Naive thymus-derived CD8-positive, alpha-beta T cell (primary cell): Measurements from ENCODE around the gene SPATA6L. TPM values are rescaled to one million over a fixed set of nuclear protein-coding genes. Genes with fewer than 3 reads are reported as not detected.

Experiments used
- ATAC-seq, 2 donors: fragments of 150-1000 bp; cut with Tn5 transposase in 1 of 2; sonication (Bioruptor Pico), chemical (Tn5 transposase) in 1 of 2; 1 replicate in 1 of 2; 2 replicates in 1 of 2; pipeline ENCODE4 v1.10.0; 2021; ENCODE audit warnings: mild to moderate bottlenecking in 2 of 2, moderate library complexity in 2 of 2
- POLR2A ChIA-PET: fragments of 350-600 bp; sonication (Branson Sonifier 250); formaldehyde crosslinking; loops from one replicate; lab custom pipeline; 2021; ENCODE audit warnings: antibody characterized with exemption; lab: Charles Lee
- DNase-seq, 10 donors: peaks; one replicate each; pipeline versions ENCODE4 v3.0.0 to v3.0.0-alpha.2; 2020 to 2022
- H3K27ac Mint-ChIP-seq, 10 donors: one replicate each; pipeline ENCODE4 v1.8.0; 2020 to 2022; ENCODE audit warnings: mild to moderate bottlenecking in 10 of 10, mixed read lengths in 10 of 10, moderate library complexity in 4 of 10, inconsistent platforms in 1 of 10
- H3K27me3 Mint-ChIP-seq, 5 donors: one replicate each; pipeline ENCODE4 v1.8.0; 2021 to 2022; ENCODE audit warnings: mixed read lengths in 5 of 5
- H3K36me3 Mint-ChIP-seq, 3 donors: one replicate each; pipeline ENCODE4 v1.8.0; 2020 to 2022; ENCODE audit warnings: mixed read lengths in 3 of 3, mild to moderate bottlenecking in 2 of 3, inconsistent platforms in 1 of 3
- H3K4me1 Mint-ChIP-seq, 4 donors: one replicate each; pipeline ENCODE4 v1.8.0; 2021 to 2022; ENCODE audit warnings: mixed read lengths in 4 of 4
- H3K4me3 Mint-ChIP-seq, 10 donors: one replicate each; pipeline ENCODE4 v1.8.0; 2020 to 2022; ENCODE audit warnings: mild to moderate bottlenecking in 10 of 10, mixed read lengths in 10 of 10, moderate library complexity in 6 of 10, inconsistent platforms in 1 of 10
- H3K9me3 Mint-ChIP-seq, 9 donors: one replicate each; pipeline ENCODE4 v1.8.0; 2020 to 2022; ENCODE audit warnings: mixed read lengths in 9 of 9, mild to moderate bottlenecking in 3 of 9, inconsistent platforms in 1 of 9, moderate library complexity in 1 of 9
- polyA plus RNA-seq, 3 donors: library from polyadenylated mRNA; unstranded; fragments of 300-500 nt; fragmentation: Illumina TruSeq; gene quantifications; one replicate each; pipeline ENCODE4 v1.2.3, GENCODE V29; 2021
- total RNA-seq, 8 experiments: library from RNA in 2 of 8; stranded (reverse) in 2 of 8; gene quantifications; one replicate each; pipeline ENCODE4 v1.2.3 and lab custom pipeline; 2021 to 2026

SPATA6L gene
- total and polyA plus RNA-seq, 5 experiments from 2014 or later: 1.5 to 5.8 (median 3.9) TPM; not detected in 1

DNA sequence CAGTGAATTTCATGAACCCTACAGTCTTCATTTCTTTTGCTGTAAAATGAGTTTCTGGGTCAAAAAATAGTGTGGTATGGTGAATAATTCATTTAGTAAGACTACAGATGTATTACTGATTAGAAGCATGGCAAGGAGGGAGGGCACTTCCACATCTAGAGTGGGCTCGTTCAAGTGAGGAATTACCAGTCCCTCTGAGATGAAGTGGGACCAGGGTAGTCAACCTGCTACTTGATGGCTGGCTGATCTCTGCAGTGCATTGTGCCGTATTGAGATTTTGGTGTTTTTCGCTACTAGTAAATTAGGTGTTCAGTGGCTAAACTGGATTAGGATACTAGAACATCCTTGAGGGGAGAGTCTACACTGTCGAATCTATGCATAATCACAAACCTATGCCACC, 23.9 kb upstream of the SPATA6L start:
- DNase-seq (no peak), ATAC-seq (no peak)
- Mint-ChIP-seq H3K27me3 (no peaks in the 10 kb centered on the region), H3K36me3 (peaks cover under 1 to 75% (median 14%) of the 10 kb centered on the region in 3 donors), H3K9me3 (no peaks in the 10 kb centered on the region), H3K4me3 (no peak overlapping the region), H3K4me1 (peaks cover 16 to 42% (median 29%) of the 10 kb centered on the region in 4 donors), H3K27ac (peak overlapping the region in 6 of 10 donors; percentile 44 to 78 (median 53))
- POLR2A ChIA-PET: no interaction called here

DNA sequence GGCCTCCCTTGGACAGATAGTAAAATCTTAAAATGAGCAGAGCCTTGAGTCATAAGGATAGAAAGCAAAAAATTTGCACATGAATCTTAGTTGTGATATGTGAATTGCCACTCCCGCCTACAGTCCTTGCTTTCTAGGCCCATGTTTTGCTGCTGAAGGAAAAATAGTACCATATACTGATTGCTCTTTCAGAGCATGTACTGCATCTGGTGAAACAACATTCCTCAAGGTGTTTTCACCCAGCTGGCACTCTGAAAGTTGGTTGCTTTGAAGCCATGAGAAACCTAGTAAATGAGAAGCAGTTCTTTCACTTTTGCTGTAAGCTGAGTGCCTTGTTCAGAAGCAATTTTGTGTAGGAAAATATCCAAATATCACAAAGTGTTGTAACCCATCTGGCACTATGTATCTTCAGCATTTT, 23.4 kb upstream of the SPATA6L start:
- H3K27ac Mint-ChIP-seq: peak overlapping the region in 5 of 10 donors; percentile 40 to 78 (median 55)
- H3K4me1 Mint-ChIP-seq: peaks cover 19 to 46% (median 31%) of the 10 kb centered on the region in 4 donors
- no peak for DNase-seq
- no peaks in the 10 kb centered on the region for H3K27me3 Mint-ChIP-seq
- H3K9me3 Mint-ChIP-seq: no peaks in the 10 kb centered on the region
- H3K36me3 Mint-ChIP-seq: peaks cover 5 to 76% (median 10%) of the 10 kb centered on the region in 3 donors
- POLR2A ChIA-PET: no interaction called here
- peak overlapping the region in 1 of 10 donors; percentile 18 for H3K4me3 Mint-ChIP-seq
- no peak for ATAC-seq

DNA sequence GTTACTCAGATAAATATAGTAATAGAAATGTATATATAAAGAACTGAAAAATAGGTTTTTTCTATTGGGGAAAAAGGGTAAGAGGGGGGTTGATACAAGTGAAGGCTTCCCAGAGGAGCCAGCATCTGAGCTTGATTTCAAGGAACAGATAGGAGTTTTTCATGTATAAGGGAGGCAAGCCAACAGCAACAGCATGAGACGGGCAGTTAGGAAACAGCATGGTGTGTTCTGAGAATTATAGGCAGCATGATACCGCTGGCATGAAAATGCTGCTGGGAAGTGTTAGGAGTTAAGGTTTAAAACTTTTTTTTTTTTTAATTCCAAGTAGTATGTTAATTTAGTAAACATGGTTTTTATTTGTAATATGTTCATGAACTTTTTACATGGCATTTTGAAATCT, 22.7 kb upstream of the SPATA6L start:
- peaks cover 4 to 75% (median 6%) of the 10 kb centered on the region in 3 donors for H3K36me3 Mint-ChIP-seq
- peaks cover 24 to 51% (median 36%) of the 10 kb centered on the region in 4 donors for H3K4me1 Mint-ChIP-seq
- no peak for DNase-seq
- no peak overlapping the region for H3K4me3 Mint-ChIP-seq
- no peaks in the 10 kb centered on the region for H3K9me3 Mint-ChIP-seq
- H3K27ac Mint-ChIP-seq: peak overlapping the region in 5 of 10 donors; percentile 6 to 82 (median 42)
- H3K27me3 Mint-ChIP-seq: no peaks in the 10 kb centered on the region
- POLR2A ChIA-PET: no interaction called here
- no peak for ATAC-seq

DNA sequence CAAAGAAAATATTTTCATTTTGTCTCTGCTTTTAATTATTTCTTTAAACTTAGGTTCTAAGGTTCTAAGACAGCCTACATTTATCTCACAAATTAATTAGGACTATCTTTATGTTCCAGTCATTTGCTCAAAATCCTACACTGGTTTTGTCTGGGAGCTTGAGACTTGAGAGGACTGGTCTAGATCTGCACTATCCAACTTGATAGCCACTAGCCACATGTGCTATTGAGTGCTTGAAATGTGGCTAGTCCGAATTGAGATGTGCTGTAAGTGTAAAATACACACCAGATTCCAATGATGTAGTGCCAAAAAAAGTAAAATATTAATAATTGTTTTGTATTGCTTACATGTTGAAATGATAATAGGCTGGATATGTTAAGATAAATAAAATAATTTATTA, 20.3 kb upstream of the SPATA6L start:
- peaks cover 28 to 53% (median 42%) of the 10 kb centered on the region in 4 donors for H3K4me1 Mint-ChIP-seq
- H3K27me3 Mint-ChIP-seq: no peaks in the 10 kb centered on the region
- DNase-seq (no peak), ATAC-seq (no peak)
- no peak overlapping the region for H3K4me3 Mint-ChIP-seq
- H3K9me3 Mint-ChIP-seq: no peaks in the 10 kb centered on the region
- peak overlapping the region in 2 of 10 donors; percentile 13 to 14 for H3K27ac Mint-ChIP-seq
- POLR2A ChIA-PET: no interaction called here
- peaks cover 0 to 67% (median 6%) of the 10 kb centered on the region in 3 donors for H3K36me3 Mint-ChIP-seq

DNA sequence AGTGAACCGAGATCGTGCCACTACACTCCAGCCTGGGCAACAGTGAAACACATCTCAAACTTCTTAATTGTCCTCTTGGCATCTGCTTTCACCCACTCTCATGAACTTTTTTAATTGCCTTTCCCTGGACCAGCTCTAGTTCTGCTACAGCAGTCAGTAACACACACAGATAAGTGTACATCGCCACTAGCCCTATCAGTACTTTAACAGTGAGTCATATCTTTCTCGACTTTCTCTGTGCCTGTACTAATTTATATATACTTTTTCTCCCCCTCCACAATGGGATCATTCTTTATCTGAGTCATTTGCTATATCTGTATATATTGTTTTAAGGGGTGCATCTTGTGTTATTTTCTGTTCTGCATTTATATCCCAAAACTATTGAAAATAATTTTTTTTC, 19.8 kb upstream of the SPATA6L start:
- DNase-seq: no peak
- H3K9me3 Mint-ChIP-seq: no peaks in the 10 kb centered on the region
- H3K27me3 Mint-ChIP-seq: no peaks in the 10 kb centered on the region
- peaks cover 0 to 62% (median 6%) of the 10 kb centered on the region in 3 donors for H3K36me3 Mint-ChIP-seq
- H3K4me3 Mint-ChIP-seq: peak overlapping the region in 1 of 10 donors; percentile 24
- ATAC-seq: no peak
- H3K27ac Mint-ChIP-seq: peak overlapping the region in 6 of 10 donors; percentile 2 to 65 (median 8)
- POLR2A ChIA-PET: no interaction called here
- H3K4me1 Mint-ChIP-seq: peaks cover 26 to 48% (median 39%) of the 10 kb centered on the region in 4 donors

DNA sequence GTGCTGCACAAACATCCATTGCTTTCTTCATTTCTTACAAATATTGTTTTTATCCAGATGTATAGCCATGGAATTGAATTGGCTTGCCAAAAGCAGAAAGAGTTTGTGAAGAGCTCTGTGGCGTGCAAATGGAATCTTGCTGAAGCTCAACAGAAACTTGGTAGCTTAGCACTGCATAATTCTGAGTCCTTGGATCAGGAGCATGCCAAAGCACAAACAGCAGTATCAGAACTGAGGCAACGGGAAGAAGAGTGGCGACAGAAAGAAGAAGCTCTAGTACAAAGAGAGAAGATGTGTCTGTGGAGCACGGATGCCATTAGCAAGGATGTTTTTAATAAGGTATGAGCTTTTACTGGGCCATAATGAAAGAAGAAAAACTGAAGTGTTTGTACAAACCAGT, 18.5 kb upstream of the SPATA6L start:
- Mint-ChIP-seq H3K27ac (peak overlapping the region in 9 of 10 donors; percentile 0 to 85 (median 48)), H3K4me3 (peak overlapping the region in 4 of 10 donors; percentile 5 to 46 (median 28)), H3K27me3 (no peaks in the 10 kb centered on the region), H3K9me3 (no peaks in the 10 kb centered on the region), H3K36me3 (peaks cover 0 to 50% (median 6%) of the 10 kb centered on the region in 3 donors), H3K4me1 (peaks cover 23 to 37% (median 30%) of the 10 kb centered on the region in 4 donors)
- POLR2A ChIA-PET: no interaction called here
- ATAC-seq: no peak
- DNase-seq: no peak

DNA sequence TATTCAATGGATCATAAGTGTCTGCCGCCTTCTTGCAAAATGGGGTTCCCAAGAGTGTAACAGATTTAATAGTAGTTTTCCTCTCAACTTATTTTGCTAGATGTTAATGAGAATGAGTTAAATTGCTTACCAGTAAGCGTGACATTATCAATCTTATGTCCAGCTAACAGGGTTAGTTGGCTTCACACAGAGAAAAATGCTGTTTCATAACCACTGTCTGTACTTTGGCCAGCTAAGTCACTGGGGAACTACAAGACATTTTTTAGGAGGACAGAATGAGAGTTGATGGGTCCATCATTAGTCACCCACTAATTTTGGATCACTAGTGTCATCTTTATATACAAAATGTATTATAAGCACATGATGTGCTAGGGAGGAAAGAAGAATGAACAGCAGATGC, 14.5 kb upstream of the SPATA6L start:
- Mint-ChIP-seq H3K27me3 (peaks cover 0 to under 1% (median 0%) of the 10 kb centered on the region in 5 donors), H3K9me3 (no peaks in the 10 kb centered on the region), H3K4me3 (no peak overlapping the region), H3K36me3 (peaks cover 2 to 23% (median 7%) of the 10 kb centered on the region in 3 donors), H3K4me1 (peaks cover 17 to 23% (median 20%) of the 10 kb centered on the region in 4 donors), H3K27ac (no peak overlapping the region)
- DNase-seq (no peak), ATAC-seq (no peak)
- POLR2A ChIA-PET: interaction anchor here (1.6 to 9.4 kb wide), 2 partner anchors 17 to 60 kb away, joined by 5 to 142 read pairs; partner anchors contain the start of genes AK3, PLPP6 and SPATA6L

DNA sequence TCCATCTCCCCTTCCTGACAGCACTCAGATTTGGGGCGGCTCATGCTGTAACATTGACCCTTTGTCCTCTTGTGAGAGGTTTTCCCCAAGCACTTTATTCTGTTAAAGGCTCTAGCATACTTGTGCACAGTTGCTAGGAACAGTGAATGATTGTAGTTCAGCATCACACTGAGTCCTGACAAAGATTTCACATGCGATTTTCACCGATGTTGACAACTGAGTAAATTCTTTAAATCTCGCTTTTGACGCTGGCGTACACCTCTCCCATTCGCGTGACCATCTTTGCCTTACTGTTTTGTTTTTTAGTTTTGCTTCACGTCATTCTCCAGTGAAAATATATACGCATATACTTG, 13.9 kb upstream of the SPATA6L start:
- H3K27ac Mint-ChIP-seq: no peak overlapping the region
- H3K4me1 Mint-ChIP-seq: peaks cover 17 to 20% (median 18%) of the 10 kb centered on the region in 4 donors
- ATAC-seq: peak in 1 of 2 donors; percentile 1

DNA sequence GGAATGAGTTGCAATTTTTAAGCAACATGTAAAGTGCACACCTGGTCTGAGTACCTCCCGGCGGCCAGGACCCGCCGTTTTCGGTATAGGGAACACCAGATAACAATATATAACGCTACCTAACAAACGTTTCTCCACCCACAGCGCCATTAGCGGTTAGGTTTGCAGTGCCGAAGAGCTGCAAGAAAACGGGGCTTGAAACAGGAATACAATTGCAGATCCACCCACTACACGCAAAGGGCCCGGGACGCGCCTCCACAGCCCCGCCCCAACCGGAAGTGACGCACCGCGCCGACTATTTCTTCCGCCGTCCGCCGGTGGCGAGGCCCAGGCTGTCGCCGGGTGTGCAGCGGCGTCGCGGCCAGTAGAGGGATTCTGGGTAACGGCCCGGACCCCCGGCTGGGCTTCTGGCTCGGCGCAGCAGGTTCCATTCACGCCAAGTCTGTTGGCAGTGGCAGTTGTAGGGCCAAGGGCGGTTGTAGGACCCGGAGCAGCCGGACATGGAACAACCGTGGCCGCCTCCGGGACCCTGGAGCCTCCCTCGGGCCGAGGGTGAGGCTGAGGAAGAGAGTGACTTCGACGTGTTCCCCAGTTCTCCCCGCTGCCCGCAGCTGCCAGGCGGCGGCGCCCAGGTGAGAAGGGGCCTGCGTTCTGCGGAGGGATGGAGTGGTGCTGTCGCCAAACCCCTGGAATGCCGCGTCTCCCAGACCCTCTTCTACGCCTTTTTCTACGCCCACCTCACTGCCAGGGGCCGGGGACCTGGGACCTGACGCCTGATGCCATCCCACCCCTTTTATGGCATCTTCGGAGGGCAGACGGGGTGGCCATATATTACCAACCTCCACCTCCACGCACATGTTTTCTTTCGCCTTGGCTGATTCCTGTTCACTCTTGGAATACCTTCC, 13.2 kb upstream of the SPATA6L start, which contains the start of gene CDC37L1:
TSS of gene CDC37L1 (plus strand) at position 302 of the 905 bp plus-strand sequence. CDS start at position 501, 199 bp downstream.
- peak; percentile 90 to 93 for ATAC-seq
- no peak within 1 kb of the TSS for H3K4me3 Mint-ChIP-seq
- peaks cover 0 to 5% (median 0%) of the 10 kb centered on the region in 5 donors for H3K27me3 Mint-ChIP-seq
- no peaks in the 10 kb centered on the region for H3K9me3 Mint-ChIP-seq
- DNase-seq: peak; percentile 96 to 100 (median 99)
- H3K4me1 Mint-ChIP-seq: peaks cover 12 to 13% (median 12%) of the 10 kb centered on the region in 4 donors
- POLR2A ChIA-PET: interaction anchor here (0.6 to 9.4 kb wide), 25 partner anchors 10 to 1156 kb away, joined by 3 to 142 read pairs (median 4); partner anchors contain the start of genes AK3, JAK2, PLPP6 and RCL1
- no peak within 1 kb of the TSS for H3K27ac Mint-ChIP-seq
- peaks cover 5 to 10% (median 6%) of the 10 kb centered on the region in 3 donors for H3K36me3 Mint-ChIP-seq

More for the DNA sequence above, 13.9 kb upstream of the SPATA6L start:
- DNase-seq: peak in 1 of 10 donors; percentile 37
- H3K36me3 Mint-ChIP-seq: peaks cover 6 to 17% (median 10%) of the 10 kb centered on the region in 3 donors
- peaks cover 0 to 5% (median 0%) of the 10 kb centered on the region in 5 donors for H3K27me3 Mint-ChIP-seq
- H3K9me3 Mint-ChIP-seq: no peaks in the 10 kb centered on the region
- H3K4me3 Mint-ChIP-seq: no peak overlapping the region
- POLR2A ChIA-PET: interaction anchor here (1.3 to 9.4 kb wide), 12 partner anchors 12 to 1153 kb away, joined by 3 to 142 read pairs (median 5); partner anchors contain the start of genes AK3, JAK2, PLPP6 and SPATA6L

DNA sequence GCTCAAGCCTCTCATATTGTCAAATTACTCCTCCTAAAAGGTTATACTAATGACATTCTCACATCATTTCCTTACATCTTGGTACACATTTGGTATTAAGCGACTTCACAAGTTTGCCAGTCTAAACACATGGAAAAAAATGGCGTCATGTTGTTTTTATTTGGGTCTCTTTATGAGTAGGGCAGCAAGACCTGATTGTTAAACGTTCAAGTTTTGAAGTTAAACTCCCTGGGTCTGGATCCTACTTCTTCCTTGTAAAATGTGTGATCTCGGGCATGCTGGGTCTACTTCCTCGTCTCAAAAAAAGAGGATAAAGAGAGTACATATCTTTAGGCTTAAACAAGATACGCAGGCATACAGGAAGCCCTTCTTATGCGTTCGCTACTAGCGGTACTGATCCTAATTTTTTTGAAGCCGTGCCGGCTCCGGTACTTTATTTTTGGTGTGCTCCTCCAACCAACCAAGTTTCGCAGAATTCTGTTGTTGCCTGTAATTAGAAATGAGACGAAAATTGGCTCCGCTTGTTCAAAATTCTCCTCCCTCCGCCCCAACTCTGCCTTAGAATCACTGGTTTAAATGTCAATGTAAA, 12.5 kb upstream of the SPATA6L start:
- no peak overlapping the region for H3K4me3 Mint-ChIP-seq
- no peak overlapping the region for H3K27ac Mint-ChIP-seq
- peaks cover 8 to 10% (median 9%) of the 10 kb centered on the region in 4 donors for H3K4me1 Mint-ChIP-seq
- DNase-seq (peak in 3 of 10 donors; percentile 7 to 54 (median 30)), ATAC-seq (peak; percentile 35 to 39)
- no peaks in the 10 kb centered on the region for H3K9me3 Mint-ChIP-seq
- POLR2A ChIA-PET: interaction anchor here (0.6 to 9.4 kb wide), 23 partner anchors 9 to 1152 kb away, joined by 3 to 142 read pairs (median 4); partner anchors contain the start of genes AK3, JAK2, PLPP6 and RCL1
- peaks cover 0 to 5% (median 0%) of the 10 kb centered on the region in 5 donors for H3K27me3 Mint-ChIP-seq
- H3K36me3 Mint-ChIP-seq: peaks cover 5 to 6% (median 6%) of the 10 kb centered on the region in 3 donors

DNA sequence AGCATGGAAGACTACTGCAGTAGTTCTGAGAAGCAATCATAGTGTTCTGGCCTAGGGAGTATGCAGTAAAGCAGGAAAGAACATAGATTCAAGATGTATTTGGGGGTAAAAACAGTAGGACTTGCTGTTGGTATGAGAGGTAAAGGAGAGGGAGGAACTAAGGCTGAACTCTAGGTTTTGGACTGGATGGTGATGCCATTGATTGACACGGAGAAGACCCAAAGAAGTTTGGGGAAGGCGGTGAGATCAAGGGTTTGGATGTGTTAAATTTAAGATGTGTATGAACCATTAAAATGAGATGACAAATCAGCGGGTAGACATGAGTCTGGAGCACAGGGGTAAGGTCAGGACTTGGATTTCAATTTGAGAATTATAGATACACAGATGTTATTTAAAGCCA, 11.1 kb upstream of the SPATA6L start:
- POLR2A ChIA-PET: interaction anchor here (0.8 to 9.4 kb wide), 5 partner anchors 9 to 1151 kb away, joined by 3 to 142 read pairs (median 5); partner anchors contain the start of genes AK3, PLPP6 and SPATA6L
- Mint-ChIP-seq H3K4me1 (peaks cover 0 to 2% (median under 1%) of the 10 kb centered on the region in 4 donors), H3K4me3 (no peak overlapping the region), H3K36me3 (peaks cover 0 to 6% (median 5%) of the 10 kb centered on the region in 3 donors), H3K27ac (no peak overlapping the region), H3K27me3 (peaks cover 0 to 5% (median 0%) of the 10 kb centered on the region in 5 donors), H3K9me3 (no peaks in the 10 kb centered on the region)
- DNase-seq: no peak
- no peak for ATAC-seq

DNA sequence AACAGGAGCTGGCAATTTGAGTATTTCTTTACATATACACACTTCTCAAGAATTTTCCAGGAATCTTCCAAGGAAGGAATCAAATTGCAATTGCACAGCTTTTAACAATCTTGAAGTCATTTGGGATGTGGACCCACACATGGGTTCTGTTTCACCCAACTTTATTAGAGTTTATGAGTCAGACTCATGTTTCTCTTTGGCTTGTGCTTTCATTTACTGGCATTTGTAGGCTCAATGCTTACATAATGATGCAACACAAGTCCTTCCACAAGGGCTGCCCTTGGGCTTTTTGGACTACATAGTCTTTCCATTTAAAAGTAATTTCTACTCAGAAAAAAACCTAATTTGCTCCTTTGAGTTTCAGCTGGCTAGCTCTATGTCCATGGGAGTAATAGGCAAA, 8.5 kb upstream of the SPATA6L start:
- no peak for DNase-seq
- no peak for ATAC-seq
- POLR2A ChIA-PET: interaction anchor here (1.5 to 9.4 kb wide), 2 partner anchors 11 to 66 kb away, joined by 4 to 142 read pairs; partner anchors contain the start of genes AK3, PLPP6 and SPATA6L
- Mint-ChIP-seq H3K27me3 (peaks cover 0 to 5% (median 0%) of the 10 kb centered on the region in 5 donors), H3K27ac (no peak overlapping the region), H3K4me3 (no peak overlapping the region), H3K4me1 (peaks cover 3 to 14% (median 6%) of the 10 kb centered on the region in 4 donors), H3K9me3 (no peaks in the 10 kb centered on the region), H3K36me3 (peaks cover 0 to 6% (median 5%) of the 10 kb centered on the region in 3 donors)
